HG03354 (cell line): ENCODE data around the gene RPUSD1.

Source experiments
- ATAC-seq: cut with Tn5 transposase; IDR thresholded peaks from one replicate; pipeline ENCODE4 v1.9.1; 2021; ENCODE audit warnings: mild to moderate bottlenecking; ENCODE audit not compliant: unreplicated experiment, poor library complexity, severe bottlenecking

Gene RPUSD1

DNA sequence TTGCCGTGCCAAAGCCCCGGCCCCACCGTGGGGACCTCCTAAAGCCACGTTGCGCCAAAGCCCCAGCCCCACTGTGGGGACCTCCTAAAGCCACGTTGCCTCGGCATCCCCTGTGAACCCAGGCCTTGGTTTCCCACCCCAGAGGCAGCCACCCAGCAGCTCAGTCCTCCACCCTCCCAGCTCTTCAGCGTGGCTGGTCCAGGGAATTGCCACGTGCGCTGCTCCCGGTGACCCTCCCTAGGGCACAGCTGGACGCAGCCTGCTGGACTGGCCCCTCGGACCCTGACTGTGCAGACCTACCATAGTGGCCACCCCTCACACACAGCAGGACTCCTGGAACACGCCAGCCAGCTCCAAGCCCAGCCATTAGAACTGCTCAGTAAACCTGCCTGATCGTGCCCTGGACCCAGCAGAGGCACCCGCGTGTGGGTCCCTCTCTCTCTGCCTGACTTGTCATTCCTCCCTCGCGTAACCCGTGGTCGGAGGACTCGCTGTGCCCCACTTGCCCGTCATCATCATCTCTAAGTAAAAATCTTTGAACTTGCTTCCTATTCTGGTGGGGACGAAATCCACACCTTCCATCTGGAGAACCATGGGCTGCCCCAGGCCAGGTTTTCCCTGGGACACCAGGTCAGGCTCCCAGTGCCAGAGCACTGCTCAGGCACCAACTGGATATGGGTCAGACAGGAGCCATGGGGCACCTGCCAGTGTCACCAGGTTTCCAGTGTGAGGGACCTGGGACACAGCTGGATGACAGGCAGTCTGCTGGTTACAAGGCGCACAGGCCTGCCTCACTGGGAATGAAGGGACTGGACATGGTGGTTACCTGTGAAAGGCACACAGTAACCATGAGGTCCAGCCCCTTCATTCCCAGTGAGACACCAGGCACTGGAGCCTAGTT is 53.0 kb downstream of the RPUSD1 start:
- no peak for ATAC-seq
